ENCODE data around the gene LGALS14.

DNA sequence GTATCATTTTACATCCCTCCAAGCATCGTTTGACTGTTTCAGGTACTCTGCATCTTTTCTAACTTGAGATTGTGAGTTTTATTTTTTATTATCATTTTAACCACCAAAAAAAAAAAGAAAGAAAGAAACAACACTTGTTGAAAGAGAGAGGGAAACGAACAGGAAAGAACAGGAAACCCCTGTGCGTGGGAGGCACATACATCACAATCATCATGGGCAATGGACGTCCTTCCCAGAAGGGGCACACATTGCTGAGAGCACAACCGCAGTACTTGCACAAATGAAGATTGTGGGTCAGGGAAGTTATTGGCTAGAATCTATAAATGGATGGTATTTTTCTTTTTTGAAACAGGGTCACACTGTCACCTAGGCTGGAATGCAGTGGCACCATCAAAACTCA lies 31.8 kb downstream of the LGALS14 start:
- no peak for TF ChIP-seq GATA2 (IDR thresholded peaks at IDR 0.05; ENCODE audit: low read depth, low read length)
- TF ChIP-seq GATA3 (IDR thresholded peaks at IDR 0.05; ENCODE audit: low read depth, low read length), result no peak
